ENCODE results near the gene ERGIC3.

Gene ERGIC3

DNA sequence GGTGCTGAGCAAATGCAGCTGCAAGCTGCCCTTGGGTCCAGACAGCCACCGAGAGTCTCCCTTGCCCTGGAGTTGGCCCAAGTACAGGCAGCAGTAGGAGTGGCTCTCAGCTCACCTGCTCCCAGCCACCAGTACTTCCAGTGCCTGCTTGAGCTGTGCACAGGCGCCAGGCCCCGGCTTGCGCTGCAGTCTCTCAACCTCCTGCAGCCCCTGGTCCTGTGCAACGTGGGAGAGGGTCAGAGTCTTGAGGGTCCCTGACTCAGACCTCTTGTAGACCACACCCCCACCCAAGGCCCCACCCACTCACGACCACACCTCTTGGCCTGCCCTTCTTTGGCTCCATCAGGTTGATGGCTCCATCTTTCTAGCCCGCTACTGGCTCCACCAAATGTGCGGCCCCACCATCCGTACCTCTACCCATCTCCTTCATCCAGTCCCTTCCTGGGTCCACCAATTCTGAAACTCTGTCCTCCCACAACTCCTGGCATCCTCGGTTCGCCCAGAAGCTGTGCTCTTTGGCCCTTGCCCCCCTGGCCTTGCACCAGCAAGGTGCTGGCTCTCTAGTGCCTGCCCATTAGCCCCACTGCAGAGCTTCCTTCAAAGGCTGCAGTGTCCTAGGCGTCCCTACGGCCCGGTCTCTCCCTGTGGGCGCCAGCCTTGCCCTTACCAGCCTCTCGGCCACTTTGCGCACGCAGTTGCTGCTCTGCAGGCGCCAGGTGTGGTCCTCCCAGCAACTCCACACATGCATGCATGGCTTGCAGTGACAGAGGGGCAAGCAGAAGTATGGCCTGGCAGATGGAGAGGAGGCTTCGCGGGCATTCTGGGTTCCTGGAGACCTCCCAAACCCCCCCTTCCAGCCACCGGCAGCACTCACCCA, 57.3 kb downstream of the ERGIC3 start:
- no peak for DNase-seq (ENCODE audit: low spot score)

DNA sequence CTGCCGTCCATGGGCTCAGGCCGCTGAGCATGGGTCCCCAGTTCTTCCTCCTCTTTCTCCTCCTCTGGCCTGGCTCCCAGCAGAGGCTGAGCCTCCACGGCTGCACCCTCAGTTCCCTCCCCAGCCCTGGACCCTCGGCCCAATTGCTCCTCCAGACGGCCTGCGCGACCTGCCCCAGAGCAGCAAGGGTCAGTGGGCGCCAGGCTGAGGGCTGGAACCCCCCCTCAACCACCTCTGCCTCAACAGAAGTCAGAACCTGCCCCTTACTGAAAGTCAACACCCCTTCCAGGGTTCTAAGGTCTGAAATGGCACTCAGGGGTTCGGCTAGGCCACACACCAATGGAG, 57.9 kb downstream of the ERGIC3 start:
- no peak for DNase-seq (ENCODE audit: low spot score)

DNA sequence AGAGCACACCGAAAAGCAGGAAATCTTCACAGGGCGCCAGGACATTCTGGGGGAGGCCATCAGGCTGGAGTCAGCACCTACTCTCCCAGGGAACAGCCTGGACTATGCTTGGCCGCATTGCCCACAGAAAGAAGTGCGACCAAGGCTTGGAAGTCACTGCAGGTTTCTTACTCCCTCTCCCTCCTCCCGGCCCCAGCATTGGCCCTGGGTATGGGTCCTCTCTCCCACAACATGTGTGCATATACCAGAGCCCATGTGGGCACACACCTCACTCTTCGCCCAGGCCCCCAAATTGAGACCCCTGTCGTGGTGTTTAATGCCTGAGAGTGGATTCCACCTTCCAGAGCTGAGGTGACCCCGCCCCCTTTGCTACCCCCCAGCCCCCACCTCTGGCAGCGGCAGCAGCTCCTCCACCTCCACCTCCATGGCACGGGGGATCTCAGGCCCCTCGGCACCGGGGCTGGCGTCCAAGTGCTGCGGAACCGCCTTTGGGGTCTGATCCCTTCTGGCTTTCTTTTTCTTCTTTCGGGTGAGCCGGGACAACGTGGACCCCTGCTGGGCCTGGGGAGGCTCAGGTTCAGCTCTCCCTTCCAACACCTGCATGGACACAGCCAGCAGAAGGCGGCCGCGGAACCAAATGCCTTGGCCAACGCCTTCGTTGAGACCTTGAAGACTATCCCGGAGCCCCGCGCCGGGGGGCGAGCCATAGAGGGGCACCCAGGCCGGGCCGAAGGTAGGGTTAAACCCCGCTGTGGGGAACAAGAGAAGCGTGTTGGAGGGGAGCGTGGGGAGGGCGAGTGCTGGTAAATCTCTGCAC, 58.5 kb downstream of the ERGIC3 start:
- no peak for DNase-seq (ENCODE audit: low spot score)

DNA sequence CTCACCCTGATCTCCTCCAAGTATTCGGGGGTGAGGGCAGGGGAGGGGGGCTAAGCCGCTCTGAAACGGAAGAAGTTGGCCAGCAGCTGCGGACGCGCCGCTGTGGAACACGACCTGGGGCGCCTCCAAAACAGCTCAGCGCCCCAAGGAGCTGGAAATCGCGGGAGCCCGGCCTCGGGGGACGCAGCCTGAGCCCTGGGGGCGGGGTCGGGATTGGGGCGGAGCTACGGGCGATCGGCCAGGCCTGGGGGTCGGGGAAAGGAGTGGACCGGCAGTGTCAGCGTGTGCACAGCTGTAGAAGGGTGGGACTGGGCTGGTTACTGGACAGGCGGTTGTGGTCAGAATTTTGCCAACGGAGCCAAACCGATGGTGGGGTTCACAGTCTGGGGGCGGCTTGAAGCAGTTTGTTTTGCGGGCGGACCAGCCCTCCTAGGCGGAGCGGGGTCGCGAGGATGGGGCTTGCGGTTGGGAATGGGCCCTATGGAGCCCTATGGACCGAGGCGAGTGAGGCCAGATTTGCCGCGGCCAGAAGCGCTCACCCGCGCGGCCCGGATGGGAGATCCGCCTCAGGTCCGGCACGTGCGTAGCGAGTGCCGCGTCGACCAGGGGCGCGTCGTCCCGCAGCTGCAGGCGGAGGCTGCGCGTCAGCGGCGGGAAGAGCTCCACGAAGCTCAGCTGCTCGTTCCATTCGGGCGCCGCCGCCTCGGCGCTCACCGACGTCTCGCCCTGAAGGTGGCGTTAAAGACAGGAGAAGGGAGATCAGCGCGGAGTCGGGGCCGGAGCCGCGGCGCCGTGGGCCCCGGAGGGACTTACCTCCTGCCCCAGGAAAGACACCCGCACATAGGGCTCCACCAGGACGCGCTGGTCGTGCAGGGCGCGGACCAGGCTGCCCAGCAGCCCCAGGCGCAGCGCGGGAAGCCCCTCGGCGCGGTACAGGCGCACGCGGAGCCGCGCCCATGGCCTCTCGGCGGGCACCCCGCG, 59.4 kb downstream of the ERGIC3 start:
- peak; percentile 29 for DNase-seq (ENCODE audit: low spot score)

DNA sequence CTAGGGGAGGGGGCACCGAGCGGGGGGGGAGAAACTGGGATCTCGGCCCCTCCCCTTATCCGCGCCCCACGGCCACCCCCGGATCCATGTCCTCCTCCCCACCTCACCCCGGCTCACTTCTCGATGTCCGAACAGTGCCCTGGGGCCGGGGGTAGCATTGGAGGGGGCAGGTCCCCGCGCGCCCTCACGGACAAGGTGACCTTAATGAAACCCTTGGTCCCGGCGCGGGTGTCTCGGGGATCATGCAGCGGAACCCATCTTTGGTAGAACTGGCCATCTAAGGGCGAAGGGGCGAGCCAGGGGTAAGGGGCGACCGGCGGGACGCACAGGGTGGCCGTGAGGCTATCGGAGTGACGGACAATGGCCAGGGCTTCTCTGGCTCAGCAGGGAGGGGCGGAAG, 60.1 kb downstream of the ERGIC3 start:
- no peak for DNase-seq (ENCODE audit: low spot score)

DNA sequence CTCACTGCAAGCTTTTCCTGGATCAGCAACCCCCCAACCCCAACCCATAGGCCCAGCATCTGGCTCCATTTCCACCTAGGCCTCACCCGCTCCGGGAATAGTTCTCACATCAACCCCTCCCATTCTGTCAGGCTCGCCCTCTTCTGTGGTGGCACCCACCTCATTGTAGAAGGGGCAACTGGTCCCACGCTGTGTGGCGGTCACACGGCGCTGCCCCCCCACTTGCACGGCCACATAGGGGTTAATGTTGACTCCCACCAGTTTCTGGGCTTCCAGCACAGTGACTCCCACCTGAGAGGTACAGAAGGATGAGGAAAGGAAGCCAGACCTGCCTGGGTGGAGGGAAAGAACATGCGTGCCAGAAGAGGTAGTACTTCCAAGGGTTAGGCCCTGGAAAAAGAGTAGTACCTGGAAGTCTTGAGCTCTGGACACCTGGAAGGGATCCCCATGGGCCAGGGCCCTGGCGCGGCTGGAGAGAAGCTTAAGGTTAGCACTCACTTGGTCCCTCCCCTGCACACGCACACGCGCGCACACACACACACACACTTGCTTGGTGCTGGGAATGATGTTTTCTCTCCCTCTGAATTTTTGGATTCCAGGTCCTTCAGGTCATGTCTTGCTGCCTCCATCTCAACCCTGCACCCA, 61.1 kb downstream of the ERGIC3 start:
- DNase-seq (ENCODE audit: low spot score) = no peak

DNA sequence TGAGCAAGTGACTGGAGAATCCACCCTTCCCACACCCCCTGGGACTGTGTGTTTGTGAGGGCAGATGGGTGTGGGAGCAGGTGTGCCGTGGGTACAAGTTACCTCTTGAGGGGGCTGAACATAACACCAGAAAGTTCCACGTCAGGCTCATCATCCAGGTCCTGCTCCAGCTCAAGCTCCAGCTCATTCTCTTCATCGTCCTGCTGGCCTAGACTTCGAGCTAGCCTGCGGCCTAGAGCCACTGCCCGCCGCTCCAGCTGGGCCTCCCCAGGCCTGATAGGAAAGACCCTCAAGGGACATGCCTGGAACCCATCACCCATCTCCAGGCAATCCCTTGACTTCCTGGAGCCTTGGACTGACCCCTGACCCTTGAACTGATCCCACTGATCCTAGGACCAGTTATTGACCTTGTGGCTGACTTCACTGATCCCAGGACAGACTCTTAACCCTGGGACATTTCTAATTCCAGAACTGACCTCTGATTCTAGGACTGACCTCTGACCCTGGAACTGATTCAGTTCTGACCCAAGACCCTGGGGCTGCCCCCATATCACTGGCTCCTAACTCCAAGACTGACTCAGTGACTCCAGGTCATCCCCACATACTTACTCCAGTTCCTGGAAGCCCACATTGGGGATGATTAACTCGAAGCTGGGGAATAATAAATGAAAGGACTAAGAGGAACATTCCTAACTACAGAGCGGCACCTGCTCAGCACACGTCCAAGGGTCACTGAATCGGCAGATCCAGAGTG, 62.0 kb downstream of the ERGIC3 start:
- DNase-seq (ENCODE audit: low spot score) = no peak

DNA sequence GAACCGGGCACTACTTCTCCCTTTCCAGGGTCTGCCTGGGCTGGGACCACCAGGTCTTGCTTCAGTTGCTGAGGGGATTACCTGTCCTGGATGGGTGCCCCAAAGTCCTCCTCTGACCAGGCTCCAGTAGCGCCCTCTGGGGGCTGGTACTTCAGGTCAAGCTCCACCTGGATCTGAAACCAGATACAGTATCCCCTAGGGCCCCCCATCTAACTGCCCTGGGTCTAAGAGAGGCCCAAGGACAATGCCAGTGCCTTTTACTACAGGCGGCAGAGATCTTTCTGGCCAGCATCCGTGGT, 62.5 kb downstream of the ERGIC3 start:
- DNase-seq (ENCODE audit: low spot score) = peak; percentile 27

DNA sequence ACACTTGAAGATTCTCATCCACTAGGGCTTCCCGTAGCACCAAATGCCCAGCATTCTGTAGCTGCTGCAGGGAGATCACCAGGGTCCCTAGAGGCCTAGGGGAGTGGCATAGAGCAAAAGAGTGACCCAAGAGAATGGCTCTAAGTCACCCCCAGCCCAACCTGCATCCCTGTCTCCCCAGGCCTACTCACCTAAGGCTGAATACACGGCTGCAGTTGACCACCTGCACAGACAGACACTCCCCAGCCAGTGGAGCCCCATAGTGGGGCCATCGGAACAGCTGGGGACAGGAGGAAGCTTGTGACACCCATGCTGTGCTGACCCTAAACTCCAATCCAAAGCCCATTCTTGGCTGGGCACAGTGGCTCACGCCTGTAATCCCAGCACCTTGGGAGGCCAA, 64.2 kb downstream of the ERGIC3 start:
- no peak for DNase-seq (ENCODE audit: low spot score)
